ENCODE measurements around the gene ZNF750.

GRCh38 chr17:82789051-82789592, 50.7 kb downstream of the ZNF750 start:
- TF ChIP-seq CTCF (IDR thresholded peaks at IDR 0.05) (no peak), POLR2AphosphoS5 (IDR thresholded peaks at IDR 0.05) (no peak), POLR2A (IDR thresholded peaks at IDR 0.05) (no peak)
